Measurements from ENCODE around the gene AGAP9.
"Not testable (repeated sequence)": the region's sequence is repeated elsewhere in the genome, so short reads cannot be mapped to it uniquely, and the experiment has no call there.

Gene AGAP9

GRCh38 chr10:47456794-47457527, 66.5 kb downstream of the AGAP9 start:
- DNase-seq: no peak

GRCh38 chr10:47456079-47456785, 67.2 kb downstream of the AGAP9 start:
- DNase-seq: no peak

GRCh38 chr10:47455350-47456078, 67.9 kb downstream of the AGAP9 start:
- DNase-seq: not testable (repeated sequence)

GRCh38 chr10:47454780-47455058, 68.7 kb downstream of the AGAP9 start:
- no peak for DNase-seq

GRCh38 chr10:47454008-47454779, 69.2 kb downstream of the AGAP9 start:
- DNase-seq: no peak

GRCh38 chr10:47453141-47454007, 70.1 kb downstream of the AGAP9 start:
- no peak for DNase-seq

GRCh38 chr10:47452495-47453140, 70.8 kb downstream of the AGAP9 start:
- DNase-seq: no peak

GRCh38 chr10:47451998-47452494, 71.4 kb downstream of the AGAP9 start:
- DNase-seq: no peak

Data from stimulated activated CD4-positive, alpha-beta T cell treated with anti-CD3 and anti-CD28 coated beads, Interleukin-12 subunit alpha, Interleukin-12 subunit beta, amount 100 ng/mL, for 4 hours (primary cell).